Right cardiac atrium (tissue), 5 donors: ENCODE results near the gene ACAP1. TPM values are rescaled to one million over a fixed set of nuclear protein-coding genes. Genes with fewer than 3 reads are reported as not detected.
A peak's percentile ranks its signal among the peaks of the same experiment; 100 is the strongest.

Source experiments
- ATAC-seq, 2 donors: fragments of 200-7000 bp; cut with Tn5 transposase; one replicate each; pipeline versions ENCODE4 v1.8.0 to v1.9.1; 2020; ENCODE audit warnings: moderate library complexity in 2 of 2, mild to moderate bottlenecking in 1 of 2
- DNase-seq, 3 donors: peaks; one replicate each; pipeline ENCODE4 v3.0.0-alpha.2; 2020
- H3K27ac ChIP-seq: one replicate; pipeline ENCODE4 v1.5.1; 2013; ENCODE audit warnings: mild to moderate bottlenecking, low read length, control low read depth, moderate library complexity
- H3K27me3 ChIP-seq: one replicate; pipeline ENCODE4 v1.6.1; 2013; ENCODE audit not compliant: control insufficient read depth, insufficient read depth
- H3K4me1 ChIP-seq: one replicate; pipeline ENCODE4 v1.6.1; 2013; ENCODE audit warnings: low read length; ENCODE audit not compliant: control insufficient read depth, insufficient read depth
- H3K4me3 ChIP-seq: one replicate; pipeline ENCODE4 v1.5.1; 2013; ENCODE audit warnings: low read length, control low read depth
- H3K9me3 ChIP-seq: one replicate; pipeline ENCODE4 v1.6.1; 2013; ENCODE audit warnings: low read length; ENCODE audit not compliant: control insufficient read depth
- WGBS: extraction: QIAGEN DNeasy Blood & Tissue Kit; methylation state at CpG from one replicate; pipeline ENCODE4 v1.1.7; 2013; 5-methylcytosine and 5-hydroxymethylcytosine counted together
- intact Hi-C, 4 donors: fragments of 100-400 bp; cut with DNase I; formaldehyde crosslinking; loops; one replicate each; pipeline versions ENCODE4 v1.11.0 to v1.14.0; 2022 to 2023
- polyA plus RNA-seq: library from polyadenylated mRNA; stranded (reverse); fragments of 200-250 nt; gene quantifications from one replicate; pipeline ENCODE4 v1.2.3, GENCODE V29; 2013
- total RNA-seq, 4 donors: library from RNA; stranded (reverse); fragmentation: NEBNext Ultra II Directional; extraction: Animal tissue kit (Norgen Biotek cat#: 25700); gene quantifications; one replicate each; pipeline ENCODE4 v1.2.1, GENCODE V29; 2021
- donor health status: healthy with polysubstance abuse.
- donor health status: DM: no; HTN: yes; CAD: no.
- donor health status: DM: no; HTN: no; CAD: no.
- donor health status: DM: no; HTN: yes; CAD: no; lungs with severe emphysema.
- donor health status: DM: yes; HTN: yes; CAD: no.

The ACAP1 gene
- total and polyA plus RNA-seq, 5 donors, result 8.8 to 26.4 (median 19.1) TPM

GRCh38 chr17:7346761-7347614, 10.7 kb downstream of the ACAP1 start:
- ATAC-seq (no peak), DNase-seq (no peak)
- intact Hi-C loops, result loop anchor here in 3 of 4 donors (5.0 to 10.0 kb wide), 3 partner anchors 52 to 135 kb away; partner anchors contain the start of genes POLR2A (in 1 of the 3), SLC2A4 (in 1 of the 3), SLC35G6 (in 1 of the 3) and YBX2 (in 1 of the 3)
- Histone ChIP-seq H3K4me1 (no peaks in the 10 kb centered on the region), H3K27ac (no peak overlapping the region), H3K9me3 (no peaks in the 10 kb centered on the region), H3K4me3 (no peak overlapping the region), H3K27me3 (no peaks in the 10 kb centered on the region)
- WGBS, result 72% methylated on average over 18 of the region's 18 CpGs

GRCh38 chr17:7347630-7348477, 11.5 kb downstream of the ACAP1 start:
- intact Hi-C loops, result loop anchor here in 3 of 4 donors (5.0 to 10.0 kb wide), 3 partner anchors 53 to 134 kb away; partner anchors contain the start of genes POLR2A (in 1 of the 3), SLC2A4 (in 1 of the 3), SLC35G6 (in 1 of the 3) and YBX2 (in 1 of the 3)
- 64% methylated on average over 19 of the region's 19 CpGs for WGBS
- DNase-seq, result no peak
- Histone ChIP-seq H3K9me3 (no peaks in the 10 kb centered on the region), H3K4me3 (no peak overlapping the region), H3K4me1 (no peaks in the 10 kb centered on the region), H3K27me3 (no peaks in the 10 kb centered on the region), H3K27ac (no peak overlapping the region)
- ATAC-seq, result no peak

GRCh38 chr17:7348478-7349242, 12.3 kb downstream of the ACAP1 start:
- Histone ChIP-seq H3K27ac (no peak overlapping the region), H3K4me1 (peaks cover 3% of the 10 kb centered on the region), H3K4me3 (no peak overlapping the region), H3K9me3 (no peaks in the 10 kb centered on the region), H3K27me3 (no peaks in the 10 kb centered on the region)
- intact Hi-C loops, result loop anchor here in 3 of 4 donors (5.0 to 10.0 kb wide), 3 partner anchors 54 to 134 kb away; partner anchors contain the start of genes POLR2A (in 1 of the 3), SLC2A4 (in 1 of the 3), SLC35G6 (in 1 of the 3) and YBX2 (in 1 of the 3)
- WGBS, result 56% methylated on average over 19 of the region's 19 CpGs
- DNase-seq (peak; percentile 40 to 72 (median 41)), ATAC-seq (no peak)

- peak within 1 kb of the TSS; percentile 87 for H3K27ac ChIP-seq
Observed at GRCh38 chr17:7351665-7352502, 15.6 kb downstream of the ACAP1 start, which contains the start of gene KCTD11. KCTD11 (plus strand) TSS chr17:7352162.

GRCh38 chr17:7352503-7352889, 16.2 kb downstream of the ACAP1 start:
- DNase-seq (no peak), ATAC-seq (no peak)
- intact Hi-C loops, result loop anchor here in 3 of 4 donors (10.0 kb wide), 3 partner anchors 82 to 232 kb away; partner anchors contain the start of genes FGF11 (in 2 of the 3), TMEM102 (in 2 of the 3), MPDU1 (in 1 of the 3) and TNFSF13 (in 1 of the 3)
- WGBS, result 29% methylated on average over 10 of the region's 10 CpGs
- Histone ChIP-seq H3K27me3 (no peaks in the 10 kb centered on the region), H3K9me3 (no peaks in the 10 kb centered on the region), H3K4me3 (peak overlapping the region; percentile 64), H3K4me1 (peaks cover 8% of the 10 kb centered on the region), H3K27ac (peak overlapping the region; percentile 87)

More at GRCh38 chr17:7351665-7352502, 15.6 kb downstream of the ACAP1 start, which contains the start of gene KCTD11:
- Histone ChIP-seq H3K4me1 (peaks cover 8% of the 10 kb centered on the region), H3K4me3 (peak within 1 kb of the TSS; percentile 64), H3K9me3 (no peaks in the 10 kb centered on the region), H3K27me3 (no peaks in the 10 kb centered on the region)
- ATAC-seq (peak; percentile 81 to 83), DNase-seq (peak; percentile 95 to 98 (median 97))
- WGBS, result under 1% methylated on average over 91 of the region's 91 CpGs
- intact Hi-C loops, result loop anchor here in 3 of 4 donors (10.0 kb wide), 3 partner anchors 83 to 233 kb away; partner anchors contain the start of genes FGF11 (in 2 of the 3), TMEM102 (in 2 of the 3), MPDU1 (in 1 of the 3) and TNFSF13 (in 1 of the 3)

- intact Hi-C loops, result loop anchor here in 3 of 4 donors (10.0 kb wide), 3 partner anchors 82 to 232 kb away; partner anchors contain the start of genes FGF11 (in 2 of the 3), TMEM102 (in 2 of the 3), MPDU1 (in 1 of the 3) and TNFSF13 (in 1 of the 3)
- Histone ChIP-seq H3K4me1 (peaks cover 8% of the 10 kb centered on the region), H3K27ac (no peak overlapping the region), H3K9me3 (no peaks in the 10 kb centered on the region), H3K27me3 (no peaks in the 10 kb centered on the region), H3K4me3 (no peak overlapping the region)
- 87% methylated on average over 37 of the region's 37 CpGs for WGBS
- no peak for ATAC-seq
- peak in 2 of 3 donors; percentile 28 to 74 for DNase-seq
Observed at GRCh38 chr17:7352910-7353635, 16.7 kb downstream of the ACAP1 start.

GRCh38 chr17:7354262-7354843, 18.0 kb downstream of the ACAP1 start:
- ATAC-seq, result no peak
- DNase-seq, result peak in 1 of 3 donors; percentile 32
- intact Hi-C loops, result loop anchor here in 3 of 4 donors (10.0 kb wide), 3 partner anchors 80 to 230 kb away; partner anchors contain the start of genes FGF11 (in 2 of the 3), TMEM102 (in 2 of the 3), MPDU1 (in 1 of the 3) and TNFSF13 (in 1 of the 3)
- Histone ChIP-seq H3K4me3 (no peak overlapping the region), H3K27ac (no peak overlapping the region), H3K9me3 (no peaks in the 10 kb centered on the region), H3K4me1 (peaks cover 8% of the 10 kb centered on the region), H3K27me3 (no peaks in the 10 kb centered on the region)
- 71% methylated on average over 9 of the region's 9 CpGs for WGBS

GRCh38 chr17:7355053-7355452, 18.7 kb downstream of the ACAP1 start, which contains the start of gene TMEM95:
TMEM95 (plus strand) TSS chr17:7355156; CDS start chr17:7355205, 49 bp downstream.
- Histone ChIP-seq H3K4me3 (no peak within 1 kb of the TSS), H3K4me1 (peaks cover 8% of the 10 kb centered on the region), H3K27ac (no peak within 1 kb of the TSS), H3K9me3 (no peaks in the 10 kb centered on the region), H3K27me3 (no peaks in the 10 kb centered on the region)
- intact Hi-C loops, result loop anchor here in 3 of 4 donors (5.0 to 10.0 kb wide), 4 partner anchors 80 to 230 kb away; partner anchors contain the start of genes FGF11 (in 3 of the 3), TMEM102 (in 3 of the 3), MPDU1 (in 1 of the 3) and TNFSF13 (in 1 of the 3)
- 40% methylated on average over 10 of the region's 10 CpGs for WGBS
- DNase-seq (peak; percentile 64 to 83 (median 82)), ATAC-seq (no peak)
